ENCODE measurements around the gene HOXC9.
A peak's percentile ranks its signal among the peaks of the same experiment; 100 is the strongest.

DNA sequence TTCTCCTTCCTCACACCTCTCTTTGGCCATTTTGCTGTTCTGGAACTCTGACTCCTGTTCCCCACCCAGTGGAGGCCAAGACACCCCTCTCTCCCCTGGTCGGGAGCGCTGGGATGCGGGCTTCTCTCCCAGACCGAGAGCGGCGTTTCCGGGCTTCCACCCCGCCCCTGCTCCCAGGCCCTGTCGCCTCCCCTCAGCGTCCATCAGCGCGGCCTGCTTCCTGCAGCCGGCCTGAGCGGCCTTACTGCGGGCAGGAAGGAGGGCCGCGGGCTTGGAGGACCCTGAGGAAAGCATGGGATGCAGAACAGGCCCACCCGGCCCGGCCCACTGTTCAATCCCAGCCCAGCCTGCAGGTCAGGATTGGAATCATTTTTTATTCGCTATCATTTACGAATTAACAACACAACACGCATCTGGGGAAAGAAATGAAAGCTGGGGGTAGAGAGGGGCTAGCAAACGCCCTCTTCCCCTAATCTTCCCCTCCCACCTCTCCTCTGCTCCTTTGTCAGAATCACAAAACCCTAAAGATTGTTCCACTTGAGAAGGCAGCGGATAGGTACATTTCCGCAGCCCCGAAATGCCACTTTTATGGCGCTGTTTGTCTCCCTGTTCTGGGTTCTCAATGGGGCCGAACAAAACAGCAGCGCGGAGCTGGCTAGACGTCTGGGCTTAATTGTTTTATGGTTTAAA is 5.0 kb downstream of the HOXC9 start:
- TF ChIP-seq, protein P1, sequence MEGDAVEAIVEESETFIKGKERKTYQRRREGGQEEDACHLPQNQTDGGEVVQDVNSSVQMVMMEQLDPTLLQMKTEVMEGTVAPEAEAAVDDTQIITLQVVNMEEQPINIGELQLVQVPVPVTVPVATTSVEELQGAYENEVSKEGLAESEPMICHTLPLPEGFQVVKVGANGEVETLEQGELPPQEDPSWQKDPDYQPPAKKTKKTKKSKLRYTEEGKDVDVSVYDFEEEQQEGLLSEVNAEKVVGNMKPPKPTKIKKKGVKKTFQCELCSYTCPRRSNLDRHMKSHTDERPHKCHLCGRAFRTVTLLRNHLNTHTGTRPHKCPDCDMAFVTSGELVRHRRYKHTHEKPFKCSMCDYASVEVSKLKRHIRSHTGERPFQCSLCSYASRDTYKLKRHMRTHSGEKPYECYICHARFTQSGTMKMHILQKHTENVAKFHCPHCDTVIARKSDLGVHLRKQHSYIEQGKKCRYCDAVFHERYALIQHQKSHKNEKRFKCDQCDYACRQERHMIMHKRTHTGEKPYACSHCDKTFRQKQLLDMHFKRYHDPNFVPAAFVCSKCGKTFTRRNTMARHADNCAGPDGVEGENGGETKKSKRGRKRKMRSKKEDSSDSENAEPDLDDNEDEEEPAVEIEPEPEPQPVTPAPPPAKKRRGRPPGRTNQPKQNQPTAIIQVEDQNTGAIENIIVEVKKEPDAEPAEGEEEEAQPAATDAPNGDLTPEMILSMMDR (IDR thresholded peaks at IDR 0.05), result no peak
- TF ChIP-seq POLR2A (IDR thresholded peaks at IDR 0.05) (no peak), EP300 (IDR thresholded peaks at IDR 0.05) (peak in 1 of 2 donors; percentile 59)
